ENCODE data around the gene CELF5.

DNA sequence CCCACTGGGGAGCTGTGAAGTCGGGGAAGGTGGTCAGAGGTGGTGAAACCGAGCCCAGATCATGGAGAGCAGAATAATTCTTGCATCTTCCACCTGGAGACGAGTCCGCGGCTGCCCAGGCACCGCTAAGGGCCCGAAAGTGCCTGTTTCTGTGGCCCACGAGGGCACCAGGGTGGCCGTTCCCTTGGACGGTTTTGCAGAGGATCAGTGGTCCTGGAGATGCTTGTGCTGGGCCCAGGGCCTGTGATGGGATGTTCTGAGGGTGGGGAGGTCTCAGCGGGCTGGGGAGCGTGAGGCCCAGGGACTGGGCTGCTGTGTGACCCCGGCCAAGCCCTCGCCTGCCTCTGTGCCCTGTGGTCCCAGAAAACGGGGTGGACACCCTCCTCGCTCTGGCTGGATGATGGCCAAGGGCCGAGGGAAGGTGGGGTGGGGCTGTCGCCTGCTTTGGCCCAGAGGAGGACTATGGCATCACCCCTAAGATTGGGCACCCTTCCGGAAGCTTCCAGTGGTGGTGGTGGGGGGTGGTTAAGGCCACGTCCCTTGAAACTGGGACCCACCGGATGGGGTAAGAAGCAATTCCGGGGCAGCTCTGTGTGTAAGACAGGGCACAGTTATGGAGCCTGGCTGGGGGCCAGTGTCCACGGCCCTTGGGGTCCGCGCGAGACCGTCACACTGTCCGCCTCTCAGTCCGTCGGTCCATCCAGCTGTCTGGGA lies 90.7 kb downstream of the CELF5 start:
- TF ChIP-seq, protein P1, sequence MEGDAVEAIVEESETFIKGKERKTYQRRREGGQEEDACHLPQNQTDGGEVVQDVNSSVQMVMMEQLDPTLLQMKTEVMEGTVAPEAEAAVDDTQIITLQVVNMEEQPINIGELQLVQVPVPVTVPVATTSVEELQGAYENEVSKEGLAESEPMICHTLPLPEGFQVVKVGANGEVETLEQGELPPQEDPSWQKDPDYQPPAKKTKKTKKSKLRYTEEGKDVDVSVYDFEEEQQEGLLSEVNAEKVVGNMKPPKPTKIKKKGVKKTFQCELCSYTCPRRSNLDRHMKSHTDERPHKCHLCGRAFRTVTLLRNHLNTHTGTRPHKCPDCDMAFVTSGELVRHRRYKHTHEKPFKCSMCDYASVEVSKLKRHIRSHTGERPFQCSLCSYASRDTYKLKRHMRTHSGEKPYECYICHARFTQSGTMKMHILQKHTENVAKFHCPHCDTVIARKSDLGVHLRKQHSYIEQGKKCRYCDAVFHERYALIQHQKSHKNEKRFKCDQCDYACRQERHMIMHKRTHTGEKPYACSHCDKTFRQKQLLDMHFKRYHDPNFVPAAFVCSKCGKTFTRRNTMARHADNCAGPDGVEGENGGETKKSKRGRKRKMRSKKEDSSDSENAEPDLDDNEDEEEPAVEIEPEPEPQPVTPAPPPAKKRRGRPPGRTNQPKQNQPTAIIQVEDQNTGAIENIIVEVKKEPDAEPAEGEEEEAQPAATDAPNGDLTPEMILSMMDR (IDR thresholded peaks at IDR 0.05): no peak
- no peak for TF ChIP-seq EZH2 (IDR thresholded peaks at IDR 0.05; ENCODE audit: borderline replicate concordance, insufficient read depth, low read depth, low read length, poor library complexity, severe bottlenecking)

All from B cell (primary cell).